ENCODE results near the gene GNPNAT1.

- TF ChIP-seq CTCF (conservative IDR thresholded peaks at IDR 0.05 in 1 of 2, IDR thresholded peaks at IDR 0.05 in 1 of 2; ENCODE audit: low read depth in 1 of 2, low read length in 2 of 2) (no peak), EZH2 (IDR thresholded peaks at IDR 0.05; ENCODE audit: low read length, missing control alignments) (no peak)
Measured at GRCh38 chr14:52748647-52749292, 42.6 kb downstream of the GNPNAT1 start.
